AG10803 (cell line): ENCODE results near the gene SERINC3.
A peak's percentile ranks its signal among the peaks of the same experiment; 100 is the strongest.
"Not testable (repeated sequence)": the region's sequence is repeated elsewhere in the genome, so short reads cannot be mapped to it uniquely, and the experiment has no call there.

Experiments
- DNase-seq: peaks from one replicate; pipeline ENCODE4 v3.0.0; 2010; ENCODE audit warnings: low read depth
- H3K4me3 ChIP-seq: 2 replicates; pipeline ENCODE4 v1.5.1; 2011; ENCODE audit warnings: mild to moderate bottlenecking, low read length, control low read depth
- CTCF ChIP-seq: conservative IDR thresholded peaks from 2 replicates; pipeline ENCODE4 v1.5.1; 2011; ENCODE audit warnings: mild to moderate bottlenecking, low read length, control low read depth, inconsistent platforms

The SERINC3 gene

GRCh38 chr20:44478206-44478605, 43.7 kb downstream of the SERINC3 start:
- DNase-seq: no peak
- H3K4me3 ChIP-seq: no peak overlapping the region
- TF ChIP-seq CTCF: no peak

GRCh38 chr20:44477151-44477550, 44.7 kb downstream of the SERINC3 start:
- no peak overlapping the region for H3K4me3 ChIP-seq
- no peak for DNase-seq
- no peak for TF ChIP-seq CTCF

- H3K4me3 ChIP-seq: peak within 1 kb of the TSS; percentile 88
- TF ChIP-seq CTCF: peak; percentile 30
- peak; percentile 73 for DNase-seq
These were observed 45.9 kb downstream of the SERINC3 start, which contains the start of gene TTPAL for GRCh38 chr20:44475694-44476560. Gene TTPAL (plus strand): TSS chr20:44475874. CDS start chr20:44480000, 4,126 bp downstream.

GRCh38 chr20:44475372-44475693, 46.5 kb downstream of the SERINC3 start:
- DNase-seq: no peak
- no peak for TF ChIP-seq CTCF
- peak overlapping the region; percentile 88 for H3K4me3 ChIP-seq

- DNase-seq: not testable (repeated sequence)
These were observed 49.6 kb downstream of the SERINC3 start for GRCh38 chr20:44472283-44472682.

GRCh38 chr20:44471481-44471882, 50.4 kb downstream of the SERINC3 start:
- TF ChIP-seq CTCF: peak; percentile 88
- no peak overlapping the region for H3K4me3 ChIP-seq
- DNase-seq: peak; percentile 86

More at GRCh38 chr20:44472283-44472682, 49.6 kb downstream of the SERINC3 start:
- not testable (repeated sequence) for H3K4me3 ChIP-seq

GRCh38 chr20:44470327-44470726, 51.5 kb downstream of the SERINC3 start:
- no peak overlapping the region for H3K4me3 ChIP-seq
- no peak for TF ChIP-seq CTCF
- DNase-seq: no peak
